ENCODE measurements around the gene CLDN11.

Gene CLDN11

DNA sequence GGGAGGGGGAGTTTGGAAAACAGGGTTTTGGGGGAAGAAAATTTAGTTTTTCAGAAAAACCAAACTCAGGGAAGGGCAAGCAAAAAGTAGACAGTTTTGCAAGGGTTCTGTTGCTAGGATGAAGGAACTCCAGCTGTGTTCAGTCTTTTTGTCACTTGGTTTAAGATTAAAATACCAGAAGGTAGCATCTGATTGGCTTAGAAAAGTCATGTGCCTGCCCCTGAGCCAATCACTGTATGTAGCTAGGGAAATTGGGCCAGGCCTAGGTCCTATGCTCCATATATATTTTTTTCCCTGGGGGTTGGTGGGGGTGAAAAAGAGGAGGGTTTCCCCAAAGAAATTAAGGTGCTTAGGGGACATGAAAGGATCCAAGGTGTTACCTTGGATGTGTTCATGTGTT lies 24.3 kb downstream of the CLDN11 start:
- no peak overlapping the region for H3K4me3 Mint-ChIP-seq
- H3K4me1 Mint-ChIP-seq, result no peaks in the 10 kb centered on the region

DNA sequence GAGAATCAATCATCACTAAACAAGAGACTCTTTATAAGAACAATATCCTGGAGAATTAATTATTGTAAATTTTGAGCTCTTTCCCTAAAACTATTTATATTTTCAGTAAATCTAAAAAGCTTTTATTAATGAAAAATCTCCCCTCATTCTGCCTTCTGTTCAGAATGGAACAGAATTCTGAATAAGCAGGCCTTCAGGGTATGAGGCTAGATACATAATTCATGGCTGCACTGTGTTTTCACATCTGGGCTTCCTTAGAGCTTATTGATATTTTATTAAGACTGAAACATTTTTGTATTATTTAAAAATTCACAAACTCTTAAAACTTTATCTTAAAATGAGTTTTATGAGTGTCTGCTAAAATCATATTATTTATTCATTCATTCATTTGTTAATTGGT lies 24.8 kb downstream of the CLDN11 start:
- peaks cover 11% of the 10 kb centered on the region for H3K27me3 Mint-ChIP-seq
- H3K4me1 Mint-ChIP-seq, result no peaks in the 10 kb centered on the region
- H3K27ac Mint-ChIP-seq, result no peak overlapping the region
- H3K36me3 Mint-ChIP-seq, result no peaks in the 10 kb centered on the region
- H3K4me3 Mint-ChIP-seq, result no peak overlapping the region
- no peaks in the 10 kb centered on the region for H3K9me3 Mint-ChIP-seq

More for the DNA sequence above, 24.3 kb downstream of the CLDN11 start:
- H3K27ac Mint-ChIP-seq, result no peak overlapping the region
- H3K9me3 Mint-ChIP-seq, result no peaks in the 10 kb centered on the region
- peaks cover 10% of the 10 kb centered on the region for H3K27me3 Mint-ChIP-seq
- no peaks in the 10 kb centered on the region for H3K36me3 Mint-ChIP-seq

- Mint-ChIP-seq H3K9me3 (no peaks in the 10 kb centered on the region), H3K27me3 (peaks cover 3% of the 10 kb centered on the region), H3K4me3 (no peak overlapping the region), H3K27ac (no peak overlapping the region), H3K4me1 (no peaks in the 10 kb centered on the region), H3K36me3 (no peaks in the 10 kb centered on the region)
Observed at GRCh38 chr3:170448584-170448983, 29.9 kb downstream of the CLDN11 start.

DNA sequence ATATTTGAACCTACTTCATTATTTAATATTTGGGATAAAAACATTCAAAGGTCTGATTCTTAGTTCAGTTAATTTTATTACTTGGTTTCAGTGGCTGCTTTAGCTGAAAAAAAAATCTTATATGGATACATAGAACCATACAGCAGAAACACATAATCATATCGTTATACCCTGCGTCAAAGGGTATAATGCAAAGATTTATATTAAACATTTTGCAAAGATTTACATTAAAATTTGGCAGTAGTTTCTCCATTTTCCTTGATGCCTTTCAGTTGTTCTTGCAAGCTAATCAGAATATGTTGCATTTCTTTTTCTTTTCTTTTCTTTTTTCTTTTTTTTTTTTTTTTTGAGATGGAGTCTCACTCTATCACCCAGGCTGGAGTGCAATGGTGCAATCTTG lies 31.4 kb downstream of the CLDN11 start:
- Mint-ChIP-seq H3K27me3 (peaks cover 2% of the 10 kb centered on the region), H3K27ac (no peak overlapping the region), H3K36me3 (no peaks in the 10 kb centered on the region)

GRCh38 chr3:170454509-170454908 lies 35.8 kb downstream of the CLDN11 start:
- Mint-ChIP-seq H3K9me3 (no peaks in the 10 kb centered on the region), H3K4me3 (no peak overlapping the region), H3K4me1 (no peaks in the 10 kb centered on the region), H3K27ac (no peak overlapping the region), H3K27me3 (peaks cover 3% of the 10 kb centered on the region), H3K36me3 (no peaks in the 10 kb centered on the region)

More for the DNA sequence above, 31.4 kb downstream of the CLDN11 start:
- H3K4me1 Mint-ChIP-seq, result no peaks in the 10 kb centered on the region
- H3K9me3 Mint-ChIP-seq, result no peaks in the 10 kb centered on the region
- no peak overlapping the region for H3K4me3 Mint-ChIP-seq

DNA sequence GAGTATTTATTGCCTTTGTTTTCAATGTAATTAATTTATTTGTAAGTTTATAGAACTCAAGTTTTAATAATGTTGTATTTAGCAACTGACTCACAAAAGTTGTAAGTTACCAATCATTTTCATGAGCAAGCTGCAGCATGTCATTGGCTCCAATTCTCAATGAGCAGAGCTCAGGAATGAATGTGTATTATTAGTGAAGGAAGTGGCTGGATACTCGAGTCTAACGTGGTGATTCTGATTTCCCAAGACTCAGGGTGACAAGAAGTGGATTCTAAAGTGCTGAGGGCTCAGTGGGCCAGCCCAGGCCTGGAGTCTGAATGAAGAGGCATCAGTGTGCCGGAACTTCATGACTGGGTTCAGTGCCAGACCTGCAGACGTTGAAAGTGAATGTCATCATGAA lies 39.6 kb downstream of the CLDN11 start:
- H3K4me1 Mint-ChIP-seq, result no peaks in the 10 kb centered on the region
- H3K36me3 Mint-ChIP-seq, result no peaks in the 10 kb centered on the region
- H3K27ac Mint-ChIP-seq, result no peak overlapping the region
- H3K27me3 Mint-ChIP-seq, result peaks cover 10% of the 10 kb centered on the region
- no peak overlapping the region for H3K4me3 Mint-ChIP-seq
- H3K9me3 Mint-ChIP-seq, result no peaks in the 10 kb centered on the region

DNA sequence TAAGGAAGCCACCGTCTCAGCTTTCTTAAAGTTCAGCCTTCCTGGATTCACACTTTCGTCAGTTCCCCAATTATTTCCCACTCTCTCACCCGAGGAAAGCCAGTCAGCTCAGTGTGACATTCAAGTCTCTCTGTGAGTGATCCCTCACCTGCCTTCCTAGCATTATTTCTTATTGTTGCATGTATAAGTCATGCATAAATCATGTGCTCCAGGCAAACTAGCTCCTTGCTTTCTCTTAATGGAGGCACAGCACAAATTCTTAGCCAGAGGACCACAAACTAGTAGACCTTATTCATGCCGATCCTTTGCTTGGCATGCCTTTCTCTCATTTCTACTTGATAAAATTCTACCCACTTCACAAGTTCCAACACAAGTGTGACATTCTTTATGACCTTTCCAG lies 44.3 kb downstream of the CLDN11 start:
- Mint-ChIP-seq H3K27ac (no peak overlapping the region), H3K27me3 (peaks cover 11% of the 10 kb centered on the region), H3K36me3 (no peaks in the 10 kb centered on the region), H3K4me1 (no peaks in the 10 kb centered on the region), H3K4me3 (no peak overlapping the region), H3K9me3 (no peaks in the 10 kb centered on the region)

GRCh38 chr3:170465955-170466354 lies 47.3 kb downstream of the CLDN11 start:
- Mint-ChIP-seq H3K4me1 (no peaks in the 10 kb centered on the region), H3K27ac (no peak overlapping the region), H3K27me3 (peaks cover 10% of the 10 kb centered on the region), H3K4me3 (no peak overlapping the region), H3K9me3 (no peaks in the 10 kb centered on the region), H3K36me3 (no peaks in the 10 kb centered on the region)

DNA sequence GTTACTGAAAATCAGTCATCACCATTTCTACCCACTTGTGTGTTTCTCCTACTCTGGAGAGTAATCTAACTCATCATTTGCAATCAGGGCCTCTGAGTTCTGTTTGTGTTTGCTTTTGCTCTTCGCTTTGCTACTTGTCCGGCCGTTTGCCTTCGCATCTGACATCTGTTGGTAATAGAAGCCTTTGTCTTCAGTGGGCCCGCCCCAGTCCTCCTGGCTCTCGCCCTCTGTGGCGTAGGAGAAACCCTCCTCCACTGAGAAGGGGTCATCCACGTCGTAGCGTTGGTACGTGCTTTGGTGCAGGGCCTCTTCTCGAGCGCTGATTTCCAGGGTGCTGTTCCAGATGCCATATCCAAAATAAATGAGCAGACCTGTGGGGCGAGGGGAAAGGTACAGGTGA lies 48.3 kb downstream of the CLDN11 start:
- H3K9me3 Mint-ChIP-seq, result no peaks in the 10 kb centered on the region
- H3K27me3 Mint-ChIP-seq, result peaks cover 9% of the 10 kb centered on the region
- H3K27ac Mint-ChIP-seq, result no peak overlapping the region
- H3K4me1 Mint-ChIP-seq, result no peaks in the 10 kb centered on the region
- H3K36me3 Mint-ChIP-seq, result no peaks in the 10 kb centered on the region
- no peak overlapping the region for H3K4me3 Mint-ChIP-seq

- no peaks in the 10 kb centered on the region for H3K36me3 Mint-ChIP-seq
- no peak overlapping the region for H3K4me3 Mint-ChIP-seq
- no peak overlapping the region for H3K27ac Mint-ChIP-seq
- H3K27me3 Mint-ChIP-seq, result peaks cover 7% of the 10 kb centered on the region
- H3K9me3 Mint-ChIP-seq, result no peaks in the 10 kb centered on the region
- H3K4me1 Mint-ChIP-seq, result no peaks in the 10 kb centered on the region
Observed at GRCh38 chr3:170467571-170468147, 49.0 kb downstream of the CLDN11 start.

- no peak overlapping the region for H3K4me3 Mint-ChIP-seq
- no peaks in the 10 kb centered on the region for H3K36me3 Mint-ChIP-seq
- no peaks in the 10 kb centered on the region for H3K9me3 Mint-ChIP-seq
- no peaks in the 10 kb centered on the region for H3K4me1 Mint-ChIP-seq
- no peak overlapping the region for H3K27ac Mint-ChIP-seq
- peaks cover 8% of the 10 kb centered on the region for H3K27me3 Mint-ChIP-seq
Observed at GRCh38 chr3:170469151-170470062, 50.7 kb downstream of the CLDN11 start.

GRCh38 chr3:170470063-170471016 lies 51.7 kb downstream of the CLDN11 start:
- Mint-ChIP-seq H3K4me1 (no peaks in the 10 kb centered on the region), H3K9me3 (no peaks in the 10 kb centered on the region), H3K27ac (no peak overlapping the region), H3K36me3 (no peaks in the 10 kb centered on the region), H3K27me3 (peaks cover 11% of the 10 kb centered on the region), H3K4me3 (no peak overlapping the region)

GRCh38 chr3:170471149-170471548 lies 52.5 kb downstream of the CLDN11 start:
- H3K4me1 Mint-ChIP-seq, result no peaks in the 10 kb centered on the region

GRCh38 chr3:170473358-170473757 lies 54.7 kb downstream of the CLDN11 start:
- H3K27ac Mint-ChIP-seq, result no peak overlapping the region

More at GRCh38 chr3:170471149-170471548, 52.5 kb downstream of the CLDN11 start:
- no peaks in the 10 kb centered on the region for H3K36me3 Mint-ChIP-seq
- H3K9me3 Mint-ChIP-seq, result no peaks in the 10 kb centered on the region
- H3K27me3 Mint-ChIP-seq, result peaks cover 11% of the 10 kb centered on the region
- H3K4me3 Mint-ChIP-seq, result no peak overlapping the region
- no peak overlapping the region for H3K27ac Mint-ChIP-seq

DNA sequence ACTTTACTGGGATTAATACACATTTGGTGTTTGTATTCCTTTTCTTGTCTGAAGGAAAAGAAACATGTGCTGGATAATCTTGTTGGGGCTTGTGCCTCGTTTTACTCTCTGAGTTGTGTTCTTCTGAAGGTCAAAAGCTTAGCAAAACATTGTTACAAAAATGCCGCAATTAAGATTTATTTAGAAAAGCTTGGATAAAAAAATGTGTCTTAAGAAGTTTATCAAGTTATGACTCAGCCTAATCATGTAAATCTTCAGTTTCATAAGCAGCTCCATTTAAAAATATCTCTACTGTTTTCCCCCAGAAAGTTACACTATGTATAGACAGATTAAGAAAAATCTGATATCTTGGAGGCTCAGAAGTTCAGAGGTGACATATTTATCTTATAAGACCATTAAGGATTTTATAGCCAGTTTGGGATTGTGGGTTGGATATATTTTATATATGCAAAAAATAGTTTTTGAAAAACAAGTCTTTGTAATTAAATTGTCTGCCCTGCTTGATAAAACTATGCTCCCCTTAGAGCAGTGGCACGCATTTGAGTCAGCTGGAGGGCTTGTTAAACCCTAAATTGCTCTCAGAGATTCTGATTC lies 56.5 kb downstream of the CLDN11 start:
- H3K4me1 Mint-ChIP-seq, result no peaks in the 10 kb centered on the region
- H3K9me3 Mint-ChIP-seq, result no peaks in the 10 kb centered on the region
- no peaks in the 10 kb centered on the region for H3K36me3 Mint-ChIP-seq
- H3K27ac Mint-ChIP-seq, result no peak overlapping the region
- peaks cover 13% of the 10 kb centered on the region for H3K27me3 Mint-ChIP-seq
- no peak overlapping the region for H3K4me3 Mint-ChIP-seq

More at GRCh38 chr3:170473358-170473757, 54.7 kb downstream of the CLDN11 start:
- H3K9me3 Mint-ChIP-seq, result no peaks in the 10 kb centered on the region
- H3K4me1 Mint-ChIP-seq, result no peaks in the 10 kb centered on the region
- peaks cover 11% of the 10 kb centered on the region for H3K27me3 Mint-ChIP-seq
- no peak overlapping the region for H3K4me3 Mint-ChIP-seq
- H3K36me3 Mint-ChIP-seq, result no peaks in the 10 kb centered on the region

Data from activated naive CD4-positive, alpha-beta T cell treated with anti-CD3 and anti-CD28 coated beads, Interleukin-2, amount 50 U/mL, for 24 hours (primary cell).